22Rv1 (cell line): ENCODE data around the gene PIK3CD.

ENCODE experiments used
- H3K27ac ChIP-seq: fragments of 450-650 bp; 2 replicates; pipeline ENCODE4 v1.5.1; 2017
- ZFX ChIP-seq: fragments of 450-650 bp; IDR thresholded peaks from 2 replicates; pipeline ENCODE4 v1.6.1; 2017; ENCODE audit warnings: antibody characterized with exemption, borderline replicate concordance
- TF ChIP-seq, protein P1 (sequence below): fragments of 450-650 bp; IDR thresholded peaks from 2 replicates; pipeline ENCODE4 v1.5.1; 2017; ENCODE audit warnings: mild to moderate bottlenecking

Gene PIK3CD

DNA sequence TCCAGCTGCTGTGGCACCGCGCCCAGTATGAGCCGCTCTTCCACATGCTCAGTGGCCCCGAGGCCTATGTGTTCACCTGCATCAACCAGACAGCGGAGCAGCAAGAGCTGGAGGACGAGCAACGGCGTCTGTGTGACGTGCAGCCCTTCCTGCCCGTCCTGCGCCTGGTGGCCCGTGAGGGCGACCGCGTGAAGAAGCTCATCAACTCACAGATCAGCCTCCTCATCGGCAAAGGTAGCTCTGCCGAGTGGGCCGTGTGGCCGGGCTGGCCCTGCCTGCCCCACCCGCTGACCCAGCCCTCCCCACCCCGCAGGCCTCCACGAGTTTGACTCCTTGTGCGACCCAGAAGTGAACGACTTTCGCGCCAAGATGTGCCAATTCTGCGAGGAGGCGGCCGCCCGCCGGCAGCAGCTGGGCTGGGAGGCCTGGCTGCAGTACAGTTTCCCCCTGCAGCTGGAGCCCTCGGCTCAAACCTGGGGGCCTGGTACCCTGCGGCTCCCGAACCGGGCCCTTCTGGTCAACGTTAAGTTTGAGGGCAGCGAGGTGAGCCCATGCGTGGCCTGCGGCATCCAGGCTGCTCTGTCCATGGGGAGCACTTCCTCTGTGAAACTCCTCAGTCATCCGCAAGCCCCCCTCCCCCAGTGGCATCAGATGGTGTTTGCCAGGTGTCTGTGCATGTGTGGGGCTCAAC is 64.2 kb downstream of the PIK3CD start:
- no peak for TF ChIP-seq ZFX
- TF ChIP-seq, protein P1, sequence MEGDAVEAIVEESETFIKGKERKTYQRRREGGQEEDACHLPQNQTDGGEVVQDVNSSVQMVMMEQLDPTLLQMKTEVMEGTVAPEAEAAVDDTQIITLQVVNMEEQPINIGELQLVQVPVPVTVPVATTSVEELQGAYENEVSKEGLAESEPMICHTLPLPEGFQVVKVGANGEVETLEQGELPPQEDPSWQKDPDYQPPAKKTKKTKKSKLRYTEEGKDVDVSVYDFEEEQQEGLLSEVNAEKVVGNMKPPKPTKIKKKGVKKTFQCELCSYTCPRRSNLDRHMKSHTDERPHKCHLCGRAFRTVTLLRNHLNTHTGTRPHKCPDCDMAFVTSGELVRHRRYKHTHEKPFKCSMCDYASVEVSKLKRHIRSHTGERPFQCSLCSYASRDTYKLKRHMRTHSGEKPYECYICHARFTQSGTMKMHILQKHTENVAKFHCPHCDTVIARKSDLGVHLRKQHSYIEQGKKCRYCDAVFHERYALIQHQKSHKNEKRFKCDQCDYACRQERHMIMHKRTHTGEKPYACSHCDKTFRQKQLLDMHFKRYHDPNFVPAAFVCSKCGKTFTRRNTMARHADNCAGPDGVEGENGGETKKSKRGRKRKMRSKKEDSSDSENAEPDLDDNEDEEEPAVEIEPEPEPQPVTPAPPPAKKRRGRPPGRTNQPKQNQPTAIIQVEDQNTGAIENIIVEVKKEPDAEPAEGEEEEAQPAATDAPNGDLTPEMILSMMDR, result no peak
- no peak overlapping the region for H3K27ac ChIP-seq

DNA sequence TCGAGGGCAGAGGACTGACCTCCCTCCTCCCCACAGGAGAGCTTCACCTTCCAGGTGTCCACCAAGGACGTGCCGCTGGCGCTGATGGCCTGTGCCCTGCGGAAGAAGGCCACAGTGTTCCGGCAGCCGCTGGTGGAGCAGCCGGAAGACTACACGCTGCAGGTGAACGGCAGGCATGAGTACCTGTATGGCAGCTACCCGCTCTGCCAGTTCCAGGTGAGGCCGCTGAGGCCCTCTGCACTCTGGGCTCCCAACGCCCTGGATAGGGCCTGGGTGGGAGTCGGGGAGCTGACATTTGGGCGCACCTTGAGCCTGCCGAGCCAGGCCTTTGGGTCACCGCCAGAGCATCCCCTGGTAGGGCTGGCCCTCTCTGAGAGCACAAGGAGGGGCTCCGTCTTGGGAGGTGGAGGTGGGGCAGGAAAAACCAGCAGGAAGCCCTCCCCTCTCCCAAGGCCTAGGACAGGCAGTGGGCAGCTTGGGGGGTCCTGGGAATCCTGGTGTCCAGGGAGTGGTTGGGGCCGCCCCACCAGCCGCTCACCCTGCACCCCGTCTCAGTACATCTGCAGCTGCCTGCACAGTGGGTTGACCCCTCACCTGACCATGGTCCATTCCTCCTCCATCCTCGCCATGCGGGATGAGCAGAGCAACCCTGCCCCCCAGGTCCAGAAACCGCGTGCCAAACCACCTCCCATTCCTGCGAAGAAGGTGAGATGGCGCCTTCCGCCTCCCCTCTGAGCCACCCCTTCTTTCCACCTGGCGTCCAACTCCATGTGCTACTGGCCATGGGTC is 65.1 kb downstream of the PIK3CD start:
- TF ChIP-seq, protein P1, result no peak
- no peak for TF ChIP-seq ZFX
- H3K27ac ChIP-seq, result no peak overlapping the region

DNA sequence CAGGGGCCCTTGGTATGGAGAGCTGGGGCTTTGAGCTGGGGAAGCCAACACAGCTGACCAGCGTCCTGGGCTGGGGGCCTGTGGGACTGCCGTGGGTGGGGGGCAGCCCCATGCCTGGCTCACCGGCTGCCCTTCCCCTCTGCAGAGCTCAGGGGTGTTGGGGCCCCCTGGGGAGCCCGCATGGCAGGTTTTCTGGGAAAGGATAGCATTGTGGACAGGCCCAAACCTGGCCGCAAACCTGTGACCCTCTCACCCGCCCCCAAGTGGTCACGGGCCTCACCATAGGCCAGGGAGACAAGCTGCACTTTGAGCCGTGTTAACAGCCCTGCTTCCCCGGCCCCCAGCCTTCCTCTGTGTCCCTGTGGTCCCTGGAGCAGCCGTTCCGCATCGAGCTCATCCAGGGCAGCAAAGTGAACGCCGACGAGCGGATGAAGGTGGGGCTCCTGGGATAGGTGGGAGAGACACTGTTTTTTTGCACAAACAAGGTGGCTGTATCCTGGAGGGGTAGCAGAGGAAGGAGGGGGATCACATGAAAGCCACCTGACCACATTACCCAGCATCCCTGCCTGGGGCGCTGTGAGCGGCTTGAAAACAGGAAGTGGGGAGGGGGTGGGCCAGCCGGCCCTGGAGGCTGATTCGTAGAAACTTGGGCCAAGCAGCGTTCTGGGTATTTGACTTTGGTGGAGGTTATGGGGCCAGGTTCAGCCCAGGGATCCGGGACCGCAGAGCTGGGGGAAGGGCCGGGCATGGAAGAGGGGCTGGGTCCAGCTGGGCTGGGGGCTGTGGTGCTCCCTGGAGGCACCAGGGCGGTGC is 65.9 kb downstream of the PIK3CD start:
- no peak for TF ChIP-seq ZFX
- TF ChIP-seq, protein P1, result no peak
- no peak overlapping the region for H3K27ac ChIP-seq

DNA sequence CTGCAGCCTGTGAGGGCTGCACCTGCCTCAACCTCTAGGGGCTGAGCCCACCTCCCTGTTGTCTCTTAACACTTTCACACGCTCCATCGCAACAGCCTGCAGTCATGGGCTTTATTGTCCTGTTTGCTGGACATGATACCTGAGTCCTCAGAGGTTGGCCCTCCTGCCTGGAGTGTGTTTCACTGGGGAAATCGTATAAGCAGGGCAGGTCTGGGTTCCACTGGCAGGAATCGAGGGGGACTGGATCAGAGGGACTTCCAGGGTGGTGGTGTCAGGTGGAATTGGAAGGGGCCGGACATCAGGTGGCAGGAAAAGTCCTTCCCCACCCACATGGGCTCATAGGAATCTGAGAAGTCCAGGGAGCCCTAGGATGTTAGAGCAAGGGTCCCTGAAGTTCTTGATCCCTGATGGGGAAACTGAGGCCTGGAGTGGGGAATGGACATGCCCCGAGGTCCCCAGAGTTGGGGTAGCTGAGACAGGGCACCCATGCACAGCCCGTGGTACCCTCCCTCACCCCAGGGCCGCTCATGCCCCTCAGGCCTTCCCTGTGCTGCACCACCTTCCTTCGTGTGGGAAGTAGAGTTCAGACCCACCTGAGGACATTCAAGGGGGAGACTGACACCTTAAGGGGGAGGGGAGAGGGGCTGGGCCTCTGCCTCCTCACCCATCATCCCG is 66.6 kb downstream of the PIK3CD start:
- TF ChIP-seq, protein P1, result no peak
- TF ChIP-seq ZFX, result no peak
- no peak overlapping the region for H3K27ac ChIP-seq

DNA sequence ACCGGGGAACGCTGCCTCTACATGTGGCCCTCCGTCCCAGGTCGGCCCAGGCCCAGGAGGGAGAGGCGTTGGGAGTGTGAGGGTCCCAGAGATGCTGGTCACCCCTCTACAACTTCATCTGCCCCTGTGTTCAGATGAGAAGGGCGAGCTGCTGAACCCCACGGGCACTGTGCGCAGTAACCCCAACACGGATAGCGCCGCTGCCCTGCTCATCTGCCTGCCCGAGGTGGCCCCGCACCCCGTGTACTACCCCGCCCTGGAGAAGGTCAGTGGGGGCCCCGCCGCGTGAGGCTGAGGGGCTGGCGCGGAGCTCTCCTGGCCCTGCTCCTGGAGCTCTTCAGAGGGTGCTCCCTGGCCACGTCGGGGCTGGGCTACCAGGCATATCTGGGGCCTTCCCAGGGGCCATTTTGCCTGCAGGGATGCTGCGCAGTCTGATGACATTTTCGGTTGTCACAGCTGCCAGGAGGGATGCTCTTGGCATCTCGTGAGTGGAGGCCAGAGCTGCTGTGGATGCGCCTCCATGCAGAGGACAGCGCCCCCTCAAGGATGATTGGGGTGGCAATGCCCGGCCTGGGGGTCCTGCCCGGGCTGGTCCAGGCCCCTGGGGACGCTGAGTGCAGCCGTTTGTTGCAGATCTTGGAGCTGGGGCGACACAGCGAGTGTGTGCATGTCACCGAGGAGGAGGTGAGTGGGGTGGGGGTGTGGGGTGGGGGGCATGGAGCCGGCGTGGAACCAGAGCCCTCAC is 68.6 kb downstream of the PIK3CD start:
- TF ChIP-seq, protein P1, result no peak
- no peak for TF ChIP-seq ZFX
- no peak overlapping the region for H3K27ac ChIP-seq

DNA sequence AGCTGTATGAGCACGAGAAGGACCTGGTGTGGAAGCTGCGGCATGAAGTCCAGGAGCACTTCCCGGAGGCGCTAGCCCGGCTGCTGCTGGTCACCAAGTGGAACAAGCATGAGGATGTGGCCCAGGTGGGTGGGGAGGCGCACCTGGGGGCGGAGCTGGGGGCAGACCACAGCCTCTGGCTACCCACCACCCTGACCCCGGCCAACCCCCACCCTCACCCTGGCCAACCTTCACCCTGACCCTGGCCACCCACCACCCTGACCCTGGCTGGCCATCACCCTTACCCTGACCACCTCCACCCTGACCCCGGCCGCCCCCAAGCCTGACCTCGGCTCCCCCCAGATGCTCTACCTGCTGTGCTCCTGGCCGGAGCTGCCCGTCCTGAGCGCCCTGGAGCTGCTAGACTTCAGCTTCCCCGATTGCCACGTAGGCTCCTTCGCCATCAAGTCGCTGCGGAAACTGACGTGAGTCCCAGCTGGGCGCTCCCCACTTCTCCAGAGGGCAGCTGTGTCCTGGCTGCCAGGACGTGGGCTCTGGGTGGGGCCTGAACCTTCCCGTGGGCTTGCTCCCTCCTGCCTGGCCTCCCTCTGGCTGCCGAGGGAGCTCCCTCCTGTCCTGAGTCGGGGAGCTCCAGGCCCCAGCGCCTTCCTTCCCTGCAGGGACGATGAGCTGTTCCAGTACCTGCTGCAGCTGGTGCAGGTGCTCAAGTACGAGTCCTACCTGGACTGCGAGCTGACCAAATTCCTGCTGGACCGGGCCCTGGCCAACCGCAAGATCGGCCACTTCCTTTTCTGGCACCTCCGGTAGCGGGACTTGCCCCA is 69.5 kb downstream of the PIK3CD start:
- TF ChIP-seq, protein P1, result no peak
- no peak for TF ChIP-seq ZFX
- H3K27ac ChIP-seq, result no peak overlapping the region
